ENCODE measurements around the gene LTB4R. TPM values are rescaled to one million over a fixed set of nuclear protein-coding genes. Genes with fewer than 3 reads are reported as not detected.

The LTB4R gene
- total and polyA plus RNA-seq, 5 experiments from 2014 or later: 3.4 to 10.1 (median 5.9) TPM

GRCh38 chr14:24293525-24293924, 17.8 kb upstream of the LTB4R start:
- DNase-seq: no peak
- POLR2A ChIA-PET: no interaction called here
- H3K4me3 Mint-ChIP-seq: no peak overlapping the region
- no peak for ATAC-seq
- H3K27ac Mint-ChIP-seq: no peak overlapping the region
- H3K27me3 Mint-ChIP-seq: no peaks in the 10 kb centered on the region
- H3K9me3 Mint-ChIP-seq: no peaks in the 10 kb centered on the region
- peaks cover 0 to 72% (median 21%) of the 10 kb centered on the region in 3 donors for H3K36me3 Mint-ChIP-seq
- peaks cover 18 to 28% (median 27%) of the 10 kb centered on the region in 4 donors for H3K4me1 Mint-ChIP-seq

DNA sequence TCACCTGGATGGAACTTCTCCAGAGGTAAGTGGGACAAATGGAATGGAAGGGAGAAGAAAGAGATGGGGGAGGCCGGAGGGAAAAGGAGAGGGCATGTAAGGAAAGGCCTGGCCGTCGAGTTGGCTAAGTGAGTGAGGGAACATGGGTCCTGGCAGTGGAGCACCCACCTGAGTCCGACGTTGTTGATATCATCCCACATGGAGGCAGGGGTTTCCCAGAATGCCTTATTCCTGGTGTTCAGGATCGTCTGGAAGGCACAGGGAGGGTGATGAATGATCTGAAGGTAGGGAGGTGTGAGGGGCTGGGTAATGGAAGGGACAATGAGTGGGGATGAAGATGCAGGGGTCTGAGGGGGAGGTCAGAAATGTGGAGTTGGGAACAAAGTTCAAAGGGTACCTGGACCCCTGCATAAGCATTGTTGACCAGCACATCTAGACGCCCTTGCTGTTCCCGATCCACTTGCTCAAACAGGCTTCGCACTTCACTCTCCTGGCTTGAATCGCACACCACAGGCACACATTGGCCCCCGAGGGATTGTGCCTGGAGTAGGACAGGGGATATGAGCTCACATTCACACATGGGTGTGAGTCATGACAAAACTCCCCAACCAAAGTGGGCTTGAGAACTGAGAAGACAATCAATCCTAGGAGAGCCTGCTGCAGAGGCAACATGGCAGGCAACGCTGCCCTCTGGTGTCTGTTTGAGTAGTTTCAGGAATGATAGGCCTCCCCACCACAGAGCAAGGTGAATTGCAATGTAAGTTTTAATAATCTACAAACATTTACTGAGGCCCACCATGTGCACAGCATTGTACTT, 14.8 kb upstream of the LTB4R start:
- DNase-seq (peak; percentile 50 to 83 (median 66)), ATAC-seq (peak; percentile 62 to 74)
- Mint-ChIP-seq H3K36me3 (peaks cover 0 to 53% (median 10%) of the 10 kb centered on the region in 3 donors), H3K9me3 (no peaks in the 10 kb centered on the region), H3K4me3 (peak overlapping the region in 4 of 10 donors; percentile 16 to 22 (median 21)), H3K4me1 (peaks cover 27 to 49% (median 43%) of the 10 kb centered on the region in 4 donors), H3K27me3 (no peaks in the 10 kb centered on the region), H3K27ac (peak overlapping the region; percentile 78 to 90 (median 80))
- POLR2A ChIA-PET: interaction anchor here (0.6 to 6.0 kb wide), 9 partner anchors 16 to 1424 kb away, joined by 3 to 63 read pairs (median 4); partner anchors contain the start of genes MDP1, RABGGTA, SDR39U1 and TINF2

- Mint-ChIP-seq H3K9me3 (no peaks in the 10 kb centered on the region), H3K36me3 (peaks cover 0 to 52% (median 10%) of the 10 kb centered on the region in 3 donors)
- DNase-seq: no peak
Measured at GRCh38 chr14:24297190-24297964, 13.9 kb upstream of the LTB4R start.

GRCh38 chr14:24298892-24299254, 12.4 kb upstream of the LTB4R start:
- H3K36me3 Mint-ChIP-seq: peaks cover 0 to 60% (median 17%) of the 10 kb centered on the region in 3 donors
- DNase-seq (no peak), ATAC-seq (peak in 1 of 2 donors; percentile 3)
- peak overlapping the region; percentile 94 to 98 (median 97) for H3K27ac Mint-ChIP-seq
- peaks cover 29 to 55% (median 51%) of the 10 kb centered on the region in 4 donors for H3K4me1 Mint-ChIP-seq
- H3K9me3 Mint-ChIP-seq: no peaks in the 10 kb centered on the region
- H3K4me3 Mint-ChIP-seq: peak overlapping the region; percentile 90 to 99 (median 94)
- no peaks in the 10 kb centered on the region for H3K27me3 Mint-ChIP-seq
- POLR2A ChIA-PET: interaction anchor here (1.1 to 6.0 kb wide), 10 partner anchors 9 to 184 kb away, joined by 3 to 63 read pairs (median 12); partner anchors contain the start of genes CBLN3, CHMP4A, CIDEB and DCAF11

More at GRCh38 chr14:24297190-24297964, 13.9 kb upstream of the LTB4R start:
- peak overlapping the region; percentile 78 to 90 (median 80) for H3K27ac Mint-ChIP-seq
- POLR2A ChIA-PET: interaction anchor here (0.9 to 6.0 kb wide), 7 partner anchors 16 to 146 kb away, joined by 3 to 63 read pairs (median 4); partner anchors contain the start of genes MDP1, RABGGTA, SDR39U1 and TINF2
- H3K4me1 Mint-ChIP-seq: peaks cover 27 to 53% (median 50%) of the 10 kb centered on the region in 4 donors
- ATAC-seq: peak in 1 of 2 donors; percentile 3
- no peaks in the 10 kb centered on the region for H3K27me3 Mint-ChIP-seq
- peak overlapping the region in 7 of 10 donors; percentile 7 to 57 (median 31) for H3K4me3 Mint-ChIP-seq

- Mint-ChIP-seq H3K27ac (peak within 1 kb of the TSS; percentile 94 to 98 (median 97)), H3K36me3 (peaks cover 0 to 61% (median 22%) of the 10 kb centered on the region in 3 donors), H3K9me3 (no peaks in the 10 kb centered on the region), H3K27me3 (no peaks in the 10 kb centered on the region), H3K4me3 (peak within 1 kb of the TSS; percentile 90 to 99 (median 94)), H3K4me1 (peaks cover 29 to 55% (median 51%) of the 10 kb centered on the region in 4 donors)
- DNase-seq (peak; percentile 85 to 96 (median 92)), ATAC-seq (peak; percentile 79 to 89)
- POLR2A ChIA-PET: interaction anchor here (0.6 to 6.0 kb wide), 16 partner anchors 10 to 185 kb away, joined by 3 to 63 read pairs (median 7); partner anchors contain the start of genes CBLN3, CHMP4A, CIDEB and DCAF11
Measured at GRCh38 chr14:24299255-24300191, 11.8 kb upstream of the LTB4R start, which contains the start of the genes DHRS1 and NOP9. Gene DHRS1, minus strand, starts transcription at chr14:24299780. Its CDS starts 674 bp downstream, at chr14:24299106. Gene NOP9, plus strand, starts transcription at chr14:24299850. Its CDS starts 105 bp downstream, at chr14:24299955.

- Mint-ChIP-seq H3K9me3 (no peaks in the 10 kb centered on the region), H3K4me1 (peaks cover 30 to 62% (median 51%) of the 10 kb centered on the region in 4 donors), H3K36me3 (peaks cover 0 to 62% (median 26%) of the 10 kb centered on the region in 3 donors), H3K4me3 (peak overlapping the region; percentile 90 to 99 (median 94)), H3K27me3 (no peaks in the 10 kb centered on the region), H3K27ac (peak overlapping the region; percentile 53 to 98 (median 97))
- no peak for ATAC-seq
- POLR2A ChIA-PET: interaction anchor here (0.6 to 6.0 kb wide), 19 partner anchors 9 to 246 kb away, joined by 3 to 63 read pairs (median 7); partner anchors contain the start of genes CBLN3, CHMP4A, CIDEB and GMPR2
- no peak for DNase-seq
Measured at GRCh38 chr14:24300326-24300980, 10.8 kb upstream of the LTB4R start.

DNA sequence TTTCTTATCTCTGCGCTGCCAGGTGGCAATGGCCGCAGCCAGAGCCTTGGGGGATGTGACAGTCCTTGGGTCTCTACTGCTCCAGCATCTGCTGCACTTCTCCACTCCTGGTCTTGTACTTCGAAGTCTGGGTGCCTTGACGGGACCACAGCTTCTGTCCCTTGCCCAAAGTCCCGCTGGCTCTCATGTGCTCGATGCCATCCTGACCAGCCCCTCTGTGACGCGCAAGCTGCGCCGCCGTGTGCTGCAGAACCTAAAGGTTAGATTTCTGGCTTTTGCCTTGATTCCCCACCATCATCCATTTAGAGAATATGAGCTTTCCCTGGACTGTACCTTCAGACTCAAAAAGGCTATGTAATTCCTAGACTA, 7.3 kb upstream of the LTB4R start:
- no peaks in the 10 kb centered on the region for H3K9me3 Mint-ChIP-seq
- no peak overlapping the region for H3K4me3 Mint-ChIP-seq
- H3K4me1 Mint-ChIP-seq: peaks cover 22 to 53% (median 44%) of the 10 kb centered on the region in 4 donors
- POLR2A ChIA-PET: interaction anchor here (0.8 to 3.0 kb wide), 2 partner anchors 62 to 127 kb away, joined by 3 to 13 read pairs; partner anchors contain the start of genes CBLN3, KHNYN and TINF2
- DNase-seq: no peak
- H3K27ac Mint-ChIP-seq: peak overlapping the region in 1 of 10 donors; percentile 51
- H3K36me3 Mint-ChIP-seq: peaks cover 0 to 72% (median 25%) of the 10 kb centered on the region in 3 donors
- ATAC-seq: no peak
- no peaks in the 10 kb centered on the region for H3K27me3 Mint-ChIP-seq

GRCh38 chr14:24307156-24307574, 4.1 kb upstream of the LTB4R start:
- H3K27ac Mint-ChIP-seq: peak overlapping the region in 3 of 10 donors; percentile 64 to 87 (median 75)
- no peak overlapping the region for H3K4me3 Mint-ChIP-seq
- peaks cover 0 to 60% (median 25%) of the 10 kb centered on the region in 3 donors for H3K36me3 Mint-ChIP-seq
- POLR2A ChIA-PET: interaction anchor here (0.8 to 8.2 kb wide), 6 partner anchors 6 to 112 kb away, joined by 3 to 67 read pairs (median 3); partner anchors contain the start of genes DHRS1, NOP9, TINF2 and TM9SF1
- no peak for DNase-seq
- no peak for ATAC-seq
- H3K4me1 Mint-ChIP-seq: peaks cover 23 to 48% (median 42%) of the 10 kb centered on the region in 4 donors
- H3K9me3 Mint-ChIP-seq: no peaks in the 10 kb centered on the region
- H3K27me3 Mint-ChIP-seq: no peaks in the 10 kb centered on the region

GRCh38 chr14:24307575-24308341, 3.5 kb upstream of the LTB4R start, which contains the start of gene CIDEB:
Gene CIDEB, minus strand, starts transcription at chr14:24307977. Its CDS starts 119 bp downstream, at chr14:24307858.
- Mint-ChIP-seq H3K27ac (peak within 1 kb of the TSS in 9 of 10 donors; percentile 35 to 88 (median 64)), H3K4me3 (peak within 1 kb of the TSS in 5 of 10 donors; percentile 1 to 42 (median 9)), H3K27me3 (no peaks in the 10 kb centered on the region), H3K36me3 (peaks cover 0 to 54% (median 25%) of the 10 kb centered on the region in 3 donors), H3K4me1 (peaks cover 27 to 53% (median 47%) of the 10 kb centered on the region in 4 donors), H3K9me3 (no peaks in the 10 kb centered on the region)
- DNase-seq (peak; percentile 35 to 75 (median 58)), ATAC-seq (no peak)
- POLR2A ChIA-PET: interaction anchor here (0.5 to 8.2 kb wide), 9 partner anchors 7 to 1720 kb away, joined by 3 to 67 read pairs (median 3); partner anchors contain the start of genes DHRS1, NOP9, TINF2 and TM9SF1

Data from naive thymus-derived CD8-positive, alpha-beta T cell (primary cell).